Hematopoietic multipotent progenitor cell (in vitro differentiated cells): ENCODE data around the gene PLAAT3. TPM values are rescaled to one million over a fixed set of nuclear protein-coding genes. Genes with fewer than 3 reads are reported as not detected.
"Not testable (repeated sequence)": the region's sequence is repeated elsewhere in the genome, so short reads cannot be mapped to it uniquely, and the experiment has no call there.

Source experiments
- DNase-seq, 3 donors: peaks; one replicate each; pipeline ENCODE4 v3.0.0-alpha.2; 2011 to 2015; ENCODE audit warnings: low read depth in 2 of 3, low spot score in 2 of 3
- total RNA-seq: library from RNA; depleted of rRNA; stranded (reverse); fragments of >200 nt; gene quantifications from one replicate; pipeline ENCODE4 v1.2.3, GENCODE V29; 2012

The PLAAT3 gene
- not detected for total RNA-seq

DNA sequence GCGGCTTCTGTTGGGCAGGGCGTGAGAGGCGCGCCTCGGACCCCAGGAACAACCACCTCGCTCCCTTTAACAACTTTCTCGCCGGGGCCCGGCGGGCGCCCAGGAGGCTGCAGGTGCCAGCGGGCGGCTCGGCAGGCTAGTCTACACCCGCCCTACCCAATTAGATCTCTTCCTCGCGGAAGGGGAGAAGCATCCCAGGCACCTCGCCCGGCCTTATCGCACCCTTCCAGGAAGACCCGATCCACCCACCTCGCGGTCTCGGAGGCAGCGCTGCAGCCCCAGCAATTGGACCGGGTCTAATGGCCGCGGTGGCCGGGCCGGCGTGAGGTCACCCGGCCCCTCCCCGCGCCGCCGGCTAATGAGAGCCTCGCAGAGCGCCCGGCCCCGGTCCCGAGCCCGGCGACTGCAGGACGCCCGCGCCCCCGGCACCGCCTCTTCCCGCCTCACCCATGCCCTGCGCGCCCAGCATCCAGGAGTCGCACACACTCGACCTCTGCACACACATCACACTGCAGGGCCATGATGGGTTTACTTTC is at the start of gene PLAAT3:
PLAAT3 (minus strand) TSS at position 298 of the 536 bp plus-strand sequence. CDS start 419 bp downstream, outside the sequence.
- peak in 2 of 3 donors; percentile 12 to 22 for DNase-seq

DNA sequence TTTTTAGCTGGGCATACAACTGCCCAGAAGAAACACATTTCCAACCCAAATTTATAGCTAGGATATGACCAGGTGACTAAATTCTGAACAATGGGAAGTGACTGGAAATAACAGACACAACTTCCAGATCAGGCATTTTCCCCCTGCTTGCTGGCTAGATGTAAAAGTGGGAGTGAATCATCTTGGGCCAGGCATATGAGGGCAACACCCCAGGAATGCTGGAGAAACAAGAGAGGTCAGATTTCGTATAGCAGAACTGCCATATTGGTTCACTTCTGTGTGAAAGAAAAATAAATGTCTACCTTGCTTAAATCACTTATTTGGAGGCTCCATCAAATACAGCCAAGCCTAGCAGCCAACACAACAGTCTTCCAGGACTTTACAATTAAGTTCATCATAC is 49.6 kb upstream of the PLAAT3 start:
- DNase-seq, result no peak

- no peak for DNase-seq
These were observed 46.7 kb upstream of the PLAAT3 start for GRCh38 chr11:63660972-63661371.

DNA sequence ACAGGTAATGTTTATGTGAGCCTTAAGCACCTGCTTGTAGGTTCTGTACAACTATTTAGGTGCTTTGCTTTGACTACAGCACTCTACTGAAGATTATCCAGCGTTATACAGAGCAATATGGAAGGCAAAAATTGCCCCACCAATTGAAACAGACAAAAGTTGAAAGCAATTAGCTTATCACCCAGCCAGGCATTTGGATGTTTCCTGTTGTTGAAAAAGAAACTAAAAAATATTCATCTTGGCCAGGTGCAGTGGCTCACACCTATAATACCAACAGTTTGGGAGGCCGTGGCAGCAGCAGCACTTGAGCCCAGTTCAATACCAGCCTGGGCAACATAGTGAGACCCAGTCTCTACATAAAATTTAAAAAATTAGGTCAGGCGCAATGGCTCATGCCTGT is 38.4 kb upstream of the PLAAT3 start:
- DNase-seq, result peak in 2 of 3 donors; percentile 31 to 78

DNA sequence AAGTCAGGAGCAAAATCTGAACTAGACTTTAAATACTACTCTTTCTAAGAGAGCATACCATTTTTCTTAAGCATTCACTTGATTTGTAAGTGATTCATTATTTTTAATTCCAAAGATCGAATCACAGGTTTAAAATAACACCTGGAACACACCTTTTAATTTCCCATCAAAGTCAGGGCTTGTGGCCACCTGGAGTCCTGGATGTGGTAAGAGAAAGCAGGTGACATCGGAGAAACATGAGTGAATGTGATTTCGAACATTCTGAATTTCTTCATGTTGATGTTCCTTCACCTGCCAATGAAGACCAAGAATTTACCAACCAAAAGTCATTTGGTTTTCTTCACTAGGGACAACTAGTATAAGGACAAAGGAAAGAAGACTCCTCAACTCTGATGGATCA is 29.0 kb upstream of the PLAAT3 start:
- DNase-seq, result no peak

GRCh38 chr11:63641727-63642126 is 27.5 kb upstream of the PLAAT3 start:
- DNase-seq, result no peak

DNA sequence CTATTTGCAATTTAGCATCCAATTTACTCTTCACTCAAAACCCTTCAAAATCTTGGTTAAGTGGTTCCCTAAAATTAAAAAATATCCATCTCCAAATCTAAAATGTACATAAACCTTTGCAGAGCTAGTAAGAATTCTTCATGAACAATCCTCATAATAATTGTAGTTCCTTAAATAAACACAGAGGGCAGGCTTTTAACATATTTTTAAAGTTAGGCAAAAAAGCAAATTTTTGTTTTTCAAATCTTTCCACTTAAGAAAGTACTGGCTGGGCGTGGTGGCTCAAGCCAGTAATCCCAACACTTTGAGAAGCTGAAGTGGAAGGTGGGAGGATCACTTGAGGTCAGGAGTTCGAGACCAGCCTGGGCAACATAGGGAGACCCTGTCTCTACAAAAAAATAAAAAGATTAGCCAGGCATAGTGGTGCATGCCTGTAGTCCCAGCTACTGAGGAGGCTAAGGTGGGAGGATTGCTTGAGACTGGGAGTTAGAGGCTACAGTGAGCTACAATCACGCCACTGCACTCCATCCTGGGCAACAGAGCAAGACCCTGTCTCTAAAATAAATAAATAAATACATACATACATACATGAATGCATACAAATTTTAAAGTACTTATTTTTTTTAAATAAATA is 25.1 kb upstream of the PLAAT3 start:
- DNase-seq, result peak in 1 of 3 donors; percentile 17

- not testable (repeated sequence) for DNase-seq
These were observed 24.2 kb upstream of the PLAAT3 start for GRCh38 chr11:63638436-63638835.

DNA sequence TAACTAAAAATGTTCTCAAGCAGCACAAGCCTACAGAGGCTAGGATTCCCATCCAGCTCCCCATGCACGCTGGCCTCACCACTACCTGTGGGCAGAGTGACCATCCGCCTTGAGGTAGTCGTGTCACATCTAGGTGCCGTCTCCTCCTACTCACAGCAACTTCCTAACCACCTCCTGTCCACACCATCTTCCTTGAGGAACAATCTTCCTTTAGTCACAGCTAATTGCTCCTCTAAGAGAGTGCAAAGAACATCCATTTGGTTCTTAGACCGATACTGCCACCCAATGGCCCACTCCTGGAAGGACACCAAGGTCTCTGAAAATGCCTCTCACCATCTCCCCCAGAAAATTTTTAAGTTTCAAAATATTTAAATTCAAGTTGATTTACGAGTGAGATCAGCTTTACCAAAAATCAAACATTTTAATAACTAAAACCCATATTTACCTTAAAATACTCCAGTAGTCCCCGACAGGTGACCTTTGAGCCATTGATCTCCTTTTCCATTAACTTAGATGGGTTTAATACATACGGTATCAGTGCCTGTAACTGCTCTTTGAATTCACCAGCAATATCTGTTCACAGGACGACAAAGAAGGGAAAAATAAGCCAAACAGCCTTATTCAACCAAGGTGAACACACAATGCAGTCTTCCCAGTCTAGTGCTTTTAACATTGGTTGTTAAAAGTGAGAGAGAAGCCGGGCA is 21.7 kb upstream of the PLAAT3 start:
- DNase-seq, result peak; percentile 47 to 80 (median 62)

DNA sequence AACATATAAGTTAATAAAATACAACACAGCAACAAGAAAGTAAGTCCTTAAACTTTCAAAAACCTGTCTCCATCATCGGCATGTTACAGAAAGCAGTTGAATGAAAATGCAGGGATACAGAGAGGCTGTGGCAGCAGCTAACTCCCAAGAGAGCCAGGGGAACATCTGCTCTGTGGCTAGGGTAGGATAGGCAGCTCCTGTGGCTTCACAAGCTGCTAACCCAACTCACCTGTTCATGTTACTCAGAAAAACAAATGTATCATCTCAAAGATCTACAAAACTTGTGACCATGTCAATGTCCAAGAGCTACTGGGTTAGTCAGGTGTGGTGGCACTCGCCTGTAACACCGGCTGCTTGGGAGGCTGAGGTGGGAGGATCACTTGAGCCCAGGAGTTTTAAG is 15.2 kb upstream of the PLAAT3 start:
- no peak for DNase-seq

GRCh38 chr11:63623513-63624140 is 9.4 kb upstream of the PLAAT3 start:
- no peak for DNase-seq

- DNase-seq, result no peak
These were observed 8.1 kb upstream of the PLAAT3 start for GRCh38 chr11:63622323-63622722.

DNA sequence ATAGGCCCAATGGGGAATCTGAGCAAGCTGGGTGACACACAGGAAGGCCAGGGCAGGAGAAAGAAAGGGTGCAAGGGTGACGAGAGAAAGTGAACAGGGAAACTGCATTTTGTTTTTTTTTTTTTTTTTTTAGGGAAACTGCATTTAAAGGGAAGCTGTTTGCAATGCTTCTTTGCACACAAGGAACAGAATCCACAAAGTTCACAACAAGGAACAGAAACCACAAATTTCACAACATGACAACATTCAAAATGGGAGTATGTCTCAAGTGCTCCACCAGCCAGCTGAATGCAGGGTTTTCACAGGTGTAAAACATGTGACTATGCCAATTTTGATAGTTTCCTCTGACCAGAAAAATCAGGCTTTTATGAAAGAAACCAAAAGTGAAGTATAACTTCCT is 6.8 kb upstream of the PLAAT3 start:
- DNase-seq, result no peak

DNA sequence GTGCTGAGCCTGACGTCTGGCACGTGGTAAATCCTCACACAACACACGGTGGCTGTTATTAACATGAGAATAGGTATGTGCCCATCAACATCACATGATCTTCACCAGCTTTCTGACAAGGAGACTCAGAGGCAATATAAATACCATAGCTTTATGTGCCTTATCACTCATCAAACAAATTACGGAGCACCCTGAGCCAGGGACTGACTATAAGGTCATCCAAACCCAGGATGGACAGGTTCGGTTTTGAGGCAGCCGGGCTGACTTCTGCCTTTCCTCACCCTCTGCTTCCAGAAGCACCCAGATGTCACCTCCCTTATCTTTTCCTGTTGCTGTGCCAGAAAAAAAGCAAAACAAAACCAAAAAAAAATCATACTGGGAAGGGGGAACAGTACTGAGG is 5.7 kb upstream of the PLAAT3 start:
- no peak for DNase-seq

DNA sequence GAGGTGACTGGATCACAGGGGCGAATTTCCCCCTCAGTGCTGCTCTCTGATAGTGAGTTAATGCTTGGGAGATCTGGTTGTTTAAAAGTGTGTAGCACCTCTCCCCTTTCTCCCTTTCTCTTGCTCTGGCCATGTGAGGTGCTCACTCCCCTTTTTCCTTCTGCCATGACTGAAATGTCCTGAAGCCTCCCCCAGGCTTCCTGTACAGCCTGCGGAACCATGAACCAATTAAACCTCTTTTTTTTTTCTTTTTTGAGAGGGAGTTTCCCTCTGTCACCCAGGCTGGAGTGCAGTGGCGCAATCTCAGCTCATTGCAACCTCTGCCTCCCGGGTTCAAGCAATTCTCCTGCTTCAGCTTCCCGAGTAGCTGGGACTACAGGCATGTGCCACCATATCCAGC is 3.5 kb upstream of the PLAAT3 start:
- not testable (repeated sequence) for DNase-seq

- DNase-seq, result no peak
These were observed 2.7 kb upstream of the PLAAT3 start for GRCh38 chr11:63616953-63617352.

DNA sequence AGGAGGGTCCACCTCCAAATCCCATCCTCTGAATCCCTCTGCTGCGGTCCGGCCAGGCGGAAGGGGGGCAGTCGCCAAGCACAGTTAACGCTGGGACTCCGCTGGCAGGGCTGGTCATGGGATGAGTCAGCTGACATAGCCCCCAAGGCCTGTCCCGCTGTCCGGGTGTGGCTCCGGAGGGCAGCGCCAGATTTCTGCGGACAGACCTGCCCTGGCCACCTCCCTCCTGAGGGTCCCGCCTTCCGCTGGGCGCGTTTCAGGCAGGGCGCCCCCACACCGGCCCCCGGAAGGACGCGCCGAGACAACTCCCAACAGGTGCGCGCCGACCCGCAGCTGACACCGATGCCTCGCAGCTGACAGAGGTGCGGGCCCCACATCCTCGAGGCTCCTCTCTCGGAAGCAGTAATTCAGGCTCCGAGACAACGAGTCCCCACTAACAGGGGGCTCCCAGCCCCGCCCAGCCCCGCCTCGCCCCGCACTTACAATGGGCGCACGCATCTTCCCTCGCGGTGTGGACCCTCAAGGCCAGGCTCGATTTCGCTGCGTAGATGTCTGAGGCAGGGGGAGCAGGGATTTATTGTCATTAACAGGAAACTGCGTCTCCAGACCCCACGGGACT is 607 bp downstream of the PLAAT3 start:
- DNase-seq, result peak; percentile 20 to 22 (median 21)

DNA sequence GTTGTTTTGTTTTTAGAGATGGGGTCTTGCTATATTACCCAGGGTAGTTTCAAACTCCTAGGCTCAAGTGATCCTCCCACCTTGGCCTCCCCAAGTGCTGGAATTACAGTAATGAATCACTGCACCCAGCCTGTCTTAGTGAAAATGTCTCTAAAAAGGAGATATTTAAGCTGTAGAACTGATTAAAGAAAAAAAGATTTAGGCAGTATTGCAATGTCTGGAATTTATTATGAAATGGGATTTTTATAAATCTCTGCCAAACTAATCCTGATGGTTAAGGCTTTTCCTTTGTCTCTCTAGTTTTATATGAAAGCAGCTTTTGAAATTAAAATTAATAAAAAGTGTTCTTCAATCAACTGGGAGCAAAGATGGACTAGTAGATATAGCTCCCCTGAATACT is 2.1 kb downstream of the PLAAT3 start:
- DNase-seq, result no peak

- no peak for DNase-seq
These were observed 2.9 kb downstream of the PLAAT3 start for GRCh38 chr11:63611395-63611747.

DNA sequence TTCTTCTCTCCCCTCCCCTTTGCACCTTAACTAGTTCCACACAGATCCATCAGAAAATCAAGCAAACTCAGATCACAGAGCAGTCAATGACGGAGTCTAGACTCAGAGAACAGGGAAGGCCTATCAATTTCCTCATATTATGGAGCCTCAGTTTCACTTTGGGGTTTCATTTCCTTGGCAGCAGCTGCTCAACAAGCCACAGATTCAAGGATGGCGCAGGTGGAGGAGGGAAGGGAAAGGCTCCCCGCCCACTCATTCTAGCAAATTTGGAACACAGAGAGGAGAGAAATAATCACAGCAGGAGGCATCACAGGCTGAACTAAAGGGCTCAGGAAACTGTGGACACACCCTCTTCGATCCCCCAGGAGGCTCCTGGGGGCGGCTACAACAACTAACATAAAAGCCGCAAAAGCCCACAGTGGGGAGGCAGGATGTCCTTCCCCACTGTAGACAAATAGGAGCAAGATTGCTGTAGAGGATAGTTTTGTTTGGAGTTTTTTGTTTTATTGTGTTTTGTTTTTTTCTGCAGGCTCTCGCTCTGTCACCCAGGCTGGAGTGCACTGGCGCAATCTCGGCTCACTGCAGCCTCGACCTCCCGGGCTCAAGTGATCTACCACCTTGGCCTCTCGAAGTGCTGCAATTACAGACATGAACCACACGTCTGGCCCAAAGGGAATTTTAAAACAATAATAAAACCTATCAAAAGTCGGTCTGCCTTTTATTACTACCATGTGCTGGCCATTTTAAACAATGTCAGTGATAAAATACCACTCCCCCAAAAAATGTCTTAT is 3.4 kb downstream of the PLAAT3 start:
- no peak for DNase-seq
